Measurements from ENCODE around the gene CD27.

The CD27 gene

GRCh38 chr12:6469609-6470374, 25.0 kb downstream of the CD27 start (continued):
- TF ChIP-seq POU6F1 (CRISPR knock-in tag; IDR thresholded peaks at IDR 0.05; ENCODE audit: borderline replicate concordance, low read depth) (no peak), ESRRG (CRISPR knock-in tag; IDR thresholded peaks at IDR 0.05) (no peak)

- TF ChIP-seq PATZ1 (CRISPR knock-in tag; IDR thresholded peaks at IDR 0.05; ENCODE audit: borderline replicate concordance): peak; percentile 43; the same call in 1 of the 2 replicates
- 0 out of 2 replicates have a peak, but pooled peaks have one; percentile 9 for TF ChIP-seq TOX (CRISPR knock-in tag; IDR thresholded peaks at IDR 0.05; ENCODE audit: borderline replicate concordance)
- TF ChIP-seq CREB5 (CRISPR knock-in tag; IDR thresholded peaks at IDR 0.05; ENCODE audit: low read depth): no peak
- no peak for TF ChIP-seq PPARA (CRISPR knock-in tag; IDR thresholded peaks at IDR 0.05; ENCODE audit: borderline replicate concordance)
- ATAC-seq: peak; percentile 96
These were observed 25.8 kb downstream of the CD27 start, which contains the start of gene VAMP1 for GRCh38 chr12:6470375-6471163. TSS of gene VAMP1 (minus strand) at chr12:6470677. CDS start at chr12:6470531, 146 bp downstream.

DNA sequence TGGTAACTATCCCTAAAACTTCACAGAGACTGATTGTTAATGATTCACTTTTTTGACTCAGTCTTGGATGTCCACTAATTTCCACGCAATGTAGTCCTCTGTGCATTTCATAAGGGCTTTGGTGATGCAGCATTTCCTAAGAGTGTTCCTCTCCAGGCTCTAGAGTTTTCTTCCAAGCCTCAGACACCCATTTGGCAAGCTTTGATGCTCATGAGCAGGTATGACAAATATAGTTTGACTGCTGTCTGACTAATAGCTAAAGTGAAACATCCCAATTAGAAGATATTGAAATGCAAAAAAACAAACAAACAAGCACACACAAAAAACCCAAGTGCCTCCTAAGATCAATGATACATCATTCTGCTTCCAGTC, 27.2 kb downstream of the CD27 start:
- no peak for TF ChIP-seq TOX (CRISPR knock-in tag; IDR thresholded peaks at IDR 0.05; ENCODE audit: borderline replicate concordance)
- TF ChIP-seq ZNF565 (CRISPR knock-in tag; conservative IDR thresholded peaks at IDR 0.05; ENCODE audit: low read depth): no peak
- no peak for TF ChIP-seq PATZ1 (CRISPR knock-in tag; IDR thresholded peaks at IDR 0.05; ENCODE audit: borderline replicate concordance)
- TF ChIP-seq OSR1 (CRISPR knock-in tag; IDR thresholded peaks at IDR 0.05): no peak
- TF ChIP-seq SNAI2 (CRISPR knock-in tag; IDR thresholded peaks at IDR 0.05): no peak
- no peak for TF ChIP-seq ARNTL (CRISPR knock-in tag; IDR thresholded peaks at IDR 0.05; ENCODE audit: borderline replicate concordance, low read depth)
- TF ChIP-seq GLIS3 (CRISPR knock-in tag; IDR thresholded peaks at IDR 0.05): no peak
- TF ChIP-seq CREB5 (CRISPR knock-in tag; IDR thresholded peaks at IDR 0.05; ENCODE audit: low read depth): no peak
- no peak for TF ChIP-seq ZFP30 (CRISPR knock-in tag; IDR thresholded peaks at IDR 0.05)
- TF ChIP-seq ZC3H10 (CRISPR knock-in tag; IDR thresholded peaks at IDR 0.05): no peak
- TF ChIP-seq ZFP3 (CRISPR knock-in tag; IDR thresholded peaks at IDR 0.05): no peak
- TF ChIP-seq POU6F1 (CRISPR knock-in tag; IDR thresholded peaks at IDR 0.05; ENCODE audit: borderline replicate concordance, low read depth): no peak
- no peak for TF ChIP-seq ISL1 (CRISPR knock-in tag; IDR thresholded peaks at IDR 0.05)
- TF ChIP-seq ESRRG (CRISPR knock-in tag; IDR thresholded peaks at IDR 0.05): no peak
- TF ChIP-seq ZNF8 (CRISPR knock-in tag; IDR thresholded peaks at IDR 0.05): no peak
- TF ChIP-seq ZNF70 (CRISPR knock-in tag; IDR thresholded peaks at IDR 0.05): no peak
- TF ChIP-seq PPARA (CRISPR knock-in tag; IDR thresholded peaks at IDR 0.05; ENCODE audit: borderline replicate concordance): no peak
- no peak for ATAC-seq

All from SK-N-SH treated with all-trans-retinoic acid at 6 μM for 48 hours (cell line).